Renal cortical epithelial cell (primary cell): ENCODE measurements around the gene UVSSA. TPM values are rescaled to one million over a fixed set of nuclear protein-coding genes. Genes with fewer than 3 reads are reported as not detected.
"Not testable (repeated sequence)": the region's sequence is repeated elsewhere in the genome, so short reads cannot be mapped to it uniquely, and the experiment has no call there.

Experiments
- DNase-seq: peaks from one replicate; pipeline ENCODE4 v3.0.0-alpha.2; 2011; ENCODE audit warnings: low read depth
- total RNA-seq: library from RNA; depleted of rRNA; stranded (reverse); fragments of >200 nt; gene quantifications from 2 replicates; pipeline ENCODE4 v1.2.3, GENCODE V29; 2014

UVSSA gene
- total RNA-seq, 1 donor from 2014 or later, result 10.9 TPM

DNA sequence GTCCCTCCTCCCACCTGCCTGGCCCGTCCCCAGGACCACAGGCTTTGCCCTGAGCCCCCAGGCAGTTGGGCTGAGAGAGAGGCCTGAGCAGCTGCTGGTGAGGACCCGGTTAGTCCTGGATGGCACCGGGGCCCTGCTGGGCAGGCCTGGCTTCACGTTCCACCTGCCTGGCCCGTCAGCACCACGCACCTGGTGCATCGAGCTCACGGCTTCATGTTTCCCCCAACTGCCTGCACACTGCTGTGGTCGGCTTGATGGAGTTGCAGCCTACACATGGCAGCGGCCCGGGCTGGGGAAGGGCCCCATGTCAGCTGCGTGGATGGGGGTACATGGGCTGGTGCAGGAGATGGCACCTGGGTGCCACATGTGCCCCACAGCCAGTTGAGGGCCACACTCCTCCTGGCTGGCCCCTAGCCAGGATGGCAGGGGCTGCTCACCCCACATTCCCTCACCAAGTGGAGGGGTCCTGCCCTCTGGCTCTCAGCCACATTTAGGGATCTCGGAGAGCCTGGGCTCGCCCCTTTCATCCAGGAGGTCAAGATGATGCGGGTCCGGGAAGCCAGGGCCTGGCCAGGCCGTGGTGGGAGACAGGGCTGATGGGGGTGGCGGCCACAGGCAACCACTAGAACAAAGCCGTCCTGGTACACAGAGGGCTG, 30.7 kb downstream of the UVSSA start:
- no peak for DNase-seq

DNA sequence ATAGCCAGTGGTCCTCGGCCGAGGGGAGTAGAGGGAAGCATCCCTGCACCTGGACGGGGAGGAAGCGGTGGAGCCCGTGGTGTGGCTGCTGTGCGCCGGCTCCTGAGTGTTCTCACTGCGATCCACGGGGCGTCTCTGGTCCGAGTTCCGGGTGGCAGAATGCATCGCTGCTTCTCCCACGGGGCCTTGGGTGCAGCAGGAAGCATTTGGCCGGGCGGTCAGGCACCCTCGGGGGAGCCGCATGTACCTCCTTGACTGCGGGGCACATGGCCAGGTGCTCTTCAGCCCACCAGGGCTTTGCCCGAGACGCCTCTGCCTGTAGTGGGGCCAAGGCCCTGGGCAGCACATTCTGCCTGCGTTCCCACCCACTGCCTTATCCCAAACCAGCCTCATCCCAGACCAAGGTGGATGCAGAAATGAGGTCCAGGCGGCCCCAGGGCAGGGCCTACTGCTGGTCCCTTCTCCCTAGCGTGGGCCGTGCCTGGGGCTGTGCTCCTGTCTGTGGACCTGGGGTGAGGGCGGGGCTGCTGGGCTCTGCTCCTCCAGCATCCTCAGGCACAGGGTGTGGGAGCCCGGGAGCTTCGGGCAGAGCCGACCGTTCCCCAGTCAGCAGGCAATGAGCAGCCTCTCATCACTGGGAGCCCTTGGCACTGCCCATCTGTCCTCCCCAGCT, 31.7 kb downstream of the UVSSA start:
- DNase-seq, result no peak

GRCh38 chr4:1379351-1379781, 32.4 kb downstream of the UVSSA start:
- no peak for DNase-seq

GRCh38 chr4:1379801-1380331, 32.9 kb downstream of the UVSSA start:
- DNase-seq, result no peak

- DNase-seq, result no peak
These were observed 33.6 kb downstream of the UVSSA start for GRCh38 chr4:1380368-1381151.

- no peak for DNase-seq
These were observed 34.2 kb downstream of the UVSSA start for GRCh38 chr4:1381181-1381621.

GRCh38 chr4:1381944-1382541, 35.0 kb downstream of the UVSSA start:
- no peak for DNase-seq

GRCh38 chr4:1382776-1383727, 36.0 kb downstream of the UVSSA start:
- DNase-seq, result no peak

DNA sequence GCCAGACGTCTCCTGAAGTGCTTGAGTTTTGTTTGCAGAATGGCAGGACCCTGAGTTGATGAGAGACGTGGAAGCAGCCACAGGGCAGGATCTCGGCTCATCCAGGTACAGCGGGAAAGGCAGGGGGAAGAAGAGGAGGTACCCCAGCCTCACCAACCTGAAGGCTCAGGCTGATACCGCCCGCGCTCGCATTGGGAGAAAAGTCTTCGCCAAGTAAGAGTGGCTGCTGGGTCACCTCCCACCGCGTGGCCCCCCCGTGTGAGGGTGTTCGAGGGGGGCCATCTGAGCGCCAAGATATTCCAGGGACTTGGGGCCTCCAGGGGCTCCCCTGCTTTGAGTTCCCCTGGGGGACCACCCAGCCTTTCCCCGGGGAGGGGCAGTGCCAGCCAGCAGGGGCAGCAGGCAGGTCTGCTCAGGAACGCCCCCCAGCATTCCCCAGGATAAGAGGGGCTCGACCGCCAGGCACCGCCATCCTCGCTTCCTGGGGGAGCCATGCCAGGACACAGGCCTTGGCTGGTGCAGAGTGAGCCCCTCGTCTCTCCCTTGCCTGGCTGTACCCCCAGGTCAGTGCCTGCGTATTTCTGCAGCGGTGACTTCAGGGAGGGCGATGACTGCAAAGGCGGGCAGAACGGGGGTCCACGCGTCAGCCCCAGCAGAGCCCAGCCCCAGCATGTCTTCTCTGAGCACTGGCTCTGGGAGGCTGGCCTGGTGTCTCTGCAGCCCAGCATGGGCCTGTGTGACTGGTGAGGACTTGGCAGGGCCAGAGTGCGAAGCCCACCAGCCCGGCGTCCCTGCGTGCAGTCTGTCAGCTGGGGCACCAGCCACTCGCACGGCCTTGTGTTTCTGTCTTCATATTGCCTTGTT, 37.0 kb downstream of the UVSSA start:
- no peak for DNase-seq

DNA sequence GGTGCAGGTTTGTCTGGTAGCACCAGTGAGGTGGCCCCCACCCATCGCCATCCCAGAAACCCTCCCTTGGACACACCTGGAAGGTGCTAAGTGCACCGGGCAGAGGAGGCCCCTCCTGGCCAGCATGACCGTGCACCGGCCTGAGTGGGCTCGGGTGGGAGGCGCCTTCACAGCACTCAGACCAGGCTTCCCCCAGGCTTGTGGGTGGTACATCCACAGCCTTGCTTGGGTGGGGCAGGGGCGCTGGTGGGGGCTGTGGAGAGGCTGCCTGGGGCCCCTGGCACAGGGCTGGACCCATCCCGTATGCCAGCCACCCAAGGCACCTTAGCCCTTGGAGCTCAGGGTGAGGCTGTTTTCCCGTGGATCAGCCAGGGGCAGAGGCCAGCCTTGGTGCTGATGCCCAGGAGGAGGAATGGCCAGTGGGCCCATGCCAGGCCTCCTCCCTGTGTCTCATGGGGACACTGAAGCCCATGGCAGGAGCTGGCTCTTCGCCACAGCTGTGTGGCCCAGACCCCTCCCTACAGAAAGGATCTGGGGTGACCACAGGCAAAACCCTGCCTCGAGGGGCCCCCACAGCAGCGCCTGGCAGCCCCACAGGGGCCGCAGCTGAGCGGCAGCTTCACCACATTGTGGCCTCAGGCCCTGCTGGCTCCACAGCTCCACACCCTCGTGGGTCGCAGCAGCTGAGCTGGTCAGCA, 37.8 kb downstream of the UVSSA start:
- DNase-seq, result no peak

GRCh38 chr4:1385373-1386340, 38.6 kb downstream of the UVSSA start:
- DNase-seq, result no peak

DNA sequence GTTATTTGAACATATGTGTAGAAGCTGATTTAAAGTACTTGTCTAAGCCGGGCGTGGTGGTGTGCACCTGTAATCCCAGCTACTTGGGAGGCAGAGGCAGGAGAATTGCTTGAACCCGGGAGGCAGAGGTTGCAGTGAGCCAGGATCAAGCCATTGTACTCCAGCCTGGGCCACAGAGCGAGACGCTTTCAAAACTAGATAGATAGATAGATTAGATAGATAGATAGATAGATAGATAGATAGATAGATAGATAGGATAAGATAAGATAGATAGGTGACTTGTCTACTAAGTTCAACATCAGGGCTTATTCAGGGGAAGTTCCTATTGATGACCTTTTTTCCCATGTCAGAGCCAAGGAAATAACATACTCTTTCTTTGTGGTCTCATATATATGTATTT, 46.4 kb downstream of the UVSSA start:
- DNase-seq, result not testable (repeated sequence)

DNA sequence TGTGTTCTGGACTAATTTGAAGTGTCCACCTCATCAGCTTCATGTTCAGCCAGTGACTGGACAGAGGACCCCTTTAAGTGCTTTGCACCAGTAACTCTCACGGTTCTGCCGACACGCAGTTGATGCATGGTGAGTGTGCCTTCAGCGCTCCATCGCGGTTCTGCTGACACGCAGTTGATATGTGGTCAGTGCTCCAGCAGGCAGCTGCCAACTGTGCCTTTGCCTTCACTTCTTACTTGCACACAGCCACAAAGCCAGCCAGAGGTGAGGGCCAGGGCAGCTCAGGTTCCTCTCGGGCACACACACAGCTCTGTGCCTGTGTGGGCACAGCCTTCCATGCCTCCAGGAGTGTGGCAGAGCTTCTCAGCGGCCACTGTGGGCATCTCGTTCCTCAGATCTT, 46.9 kb downstream of the UVSSA start:
- no peak for DNase-seq

GRCh38 chr4:1394554-1395388, 47.8 kb downstream of the UVSSA start:
- not testable (repeated sequence) for DNase-seq

DNA sequence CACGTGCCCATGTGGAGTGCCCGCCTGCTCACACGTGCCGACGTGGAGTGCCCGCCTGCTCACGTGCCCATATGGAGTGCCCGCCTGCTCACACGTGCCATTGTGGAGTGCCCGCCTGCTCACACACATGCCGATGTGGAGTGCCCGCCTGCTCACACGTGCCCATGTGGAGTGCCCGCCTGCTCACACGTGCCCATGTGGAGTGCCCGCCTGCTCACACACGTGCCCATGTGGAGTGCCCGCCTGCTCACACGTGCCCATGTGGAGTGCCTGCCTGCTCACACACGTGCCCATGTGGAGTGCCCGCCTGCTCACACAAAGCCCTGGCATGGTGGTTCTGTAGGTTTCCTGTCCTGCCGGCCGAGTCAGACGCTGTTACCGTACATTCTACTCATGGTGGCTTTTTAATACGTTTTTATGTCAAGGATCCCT, 48.4 kb downstream of the UVSSA start:
- DNase-seq, result not testable (repeated sequence)

- no peak for DNase-seq
These were observed 49.2 kb downstream of the UVSSA start for GRCh38 chr4:1395941-1396805.
